NCI-H2107 (cell line): Measurements from ENCODE around the gene NPDC1.
"Not testable (repeated sequence)": the region's sequence is repeated elsewhere in the genome, so short reads cannot be mapped to it uniquely, and the experiment has no call there.

Experiments used
- DNase-seq: peaks from one replicate; lab custom pipeline; 2025; lab: John Stamatoyannopoulos, UW

NPDC1 gene

DNA sequence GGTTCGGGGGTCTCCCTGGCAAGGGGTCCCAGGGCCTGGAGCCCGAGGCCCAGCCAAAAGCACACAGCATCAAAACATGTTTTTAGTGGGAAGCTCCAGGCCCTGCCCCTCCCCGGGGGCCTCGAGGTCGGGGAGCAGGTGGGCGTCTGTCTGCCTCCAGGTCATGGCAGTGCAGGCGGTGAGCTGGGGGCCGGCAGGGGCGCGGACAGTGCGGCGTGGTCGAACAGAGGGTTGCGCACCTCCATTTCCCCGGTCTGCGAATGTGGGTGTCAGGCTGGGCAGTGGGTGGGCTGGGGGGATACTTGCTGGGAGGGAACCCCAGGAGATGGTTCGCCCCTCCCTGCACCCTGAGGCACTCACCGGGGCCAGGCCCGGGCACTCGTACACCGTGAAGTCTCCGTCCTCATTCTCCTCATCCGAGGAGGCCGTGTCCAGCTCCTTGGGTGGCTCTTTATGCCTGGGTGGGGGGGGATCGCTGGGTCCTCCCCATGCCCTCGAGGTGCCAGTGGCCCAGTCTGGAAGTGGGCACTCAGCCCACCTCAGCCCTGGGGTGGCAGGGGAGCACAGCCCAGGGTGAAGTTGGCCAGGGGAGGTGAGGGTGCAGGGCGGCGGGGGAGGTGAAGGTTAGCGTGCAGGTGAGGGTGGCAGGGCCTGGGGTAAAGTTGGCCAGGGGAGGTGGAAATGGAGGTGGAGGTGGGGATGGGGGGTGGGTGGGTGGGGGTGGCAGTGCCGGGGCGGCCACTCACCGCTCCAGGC lies 6.2 kb downstream of the NPDC1 start:
- no peak for DNase-seq

DNA sequence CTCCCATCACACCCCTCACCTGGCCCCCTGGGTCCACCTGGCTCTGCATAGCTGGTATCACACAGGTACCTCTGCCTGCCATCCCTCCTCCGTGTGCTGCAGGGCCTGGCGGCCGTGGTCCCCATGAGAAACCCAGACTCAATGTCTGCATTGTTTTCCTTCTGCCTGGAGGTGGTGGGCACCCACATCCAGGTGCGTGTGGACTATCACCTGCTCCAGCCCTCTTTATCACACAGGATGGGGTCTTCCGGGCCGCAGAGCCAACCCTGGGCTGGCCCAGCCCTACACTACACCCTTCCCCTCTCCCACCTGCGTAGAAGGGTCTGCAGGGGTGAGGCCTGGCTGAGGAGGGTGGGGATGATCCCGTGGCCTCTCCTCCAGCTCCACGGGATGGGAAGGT lies 7.1 kb downstream of the NPDC1 start:
- no peak for DNase-seq

DNA sequence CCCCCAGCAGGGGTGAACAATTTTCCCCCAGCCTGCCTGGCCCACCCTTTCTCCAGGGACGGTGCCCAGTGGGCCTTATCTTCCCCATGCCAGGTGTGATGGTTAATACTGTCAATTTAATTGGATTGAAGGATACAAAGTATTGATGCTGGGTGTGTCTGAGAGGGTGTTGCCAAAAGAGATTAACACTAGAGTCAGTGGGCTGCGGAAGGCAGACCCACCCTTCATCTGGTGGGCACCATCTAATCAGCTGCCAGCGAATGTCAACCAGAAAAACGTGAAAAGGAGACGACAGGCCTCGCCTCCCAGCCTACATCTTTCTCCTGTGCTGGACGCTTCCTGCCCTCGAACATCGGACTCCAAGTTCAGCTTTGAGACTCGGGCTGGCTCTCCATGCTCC lies 8.5 kb downstream of the NPDC1 start:
- DNase-seq, result no peak

DNA sequence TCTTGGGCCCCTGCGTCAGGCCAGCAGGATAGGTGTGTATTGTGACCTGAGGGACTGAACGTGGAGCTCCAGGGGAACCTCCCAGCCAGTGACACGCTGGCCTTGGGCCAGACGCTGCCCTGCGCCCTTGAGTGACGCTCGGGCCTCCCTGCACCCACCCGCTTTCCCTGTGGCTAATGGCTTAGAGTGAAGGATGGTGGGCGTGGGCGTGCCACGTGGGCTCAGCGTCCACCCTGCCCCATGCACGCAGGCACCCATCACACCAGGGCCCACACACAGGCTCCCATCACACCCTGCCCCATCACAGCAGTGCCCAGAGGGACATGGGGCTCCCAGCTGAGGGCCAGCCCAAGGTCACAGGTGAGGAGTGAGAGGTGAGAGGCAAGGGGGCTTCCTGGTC lies 8.9 kb downstream of the NPDC1 start:
- no peak for DNase-seq

DNA sequence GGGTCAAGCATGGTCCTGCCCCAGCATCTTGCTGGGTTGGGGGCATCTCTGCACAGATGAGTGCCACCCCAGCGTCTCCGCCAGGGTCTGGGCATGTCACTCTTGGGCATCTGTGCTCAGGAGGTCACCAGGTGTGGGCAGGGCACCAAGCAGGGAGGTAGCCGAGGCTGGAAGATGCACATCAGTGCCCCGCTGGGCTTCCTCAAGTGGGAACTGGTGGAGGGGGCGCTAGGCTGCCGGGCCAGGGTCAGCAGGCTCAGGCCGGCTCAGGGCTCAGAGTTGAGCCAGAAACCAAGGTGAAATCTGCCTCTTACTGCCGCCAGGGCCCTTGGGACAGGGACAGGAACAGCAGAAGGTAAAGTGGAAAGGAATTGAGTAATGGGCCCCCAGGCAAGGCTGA lies 10.0 kb downstream of the NPDC1 start:
- no peak for DNase-seq

DNA sequence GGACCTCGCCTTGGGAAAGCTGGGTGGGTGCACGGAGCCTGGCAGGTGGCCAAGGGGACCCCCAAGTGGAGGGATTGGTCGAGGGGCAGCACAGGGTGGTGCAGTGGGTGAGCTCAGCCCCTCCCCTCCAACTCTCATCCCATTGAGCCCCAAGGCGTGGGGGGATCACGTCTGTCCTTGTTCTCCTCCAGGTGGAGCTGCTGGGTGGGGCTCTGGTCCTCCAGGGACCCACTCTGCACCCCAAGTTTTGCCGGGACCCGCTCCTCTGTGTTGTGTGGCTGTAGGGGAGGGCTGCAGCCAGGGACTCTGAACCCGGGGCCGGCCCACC lies 10.5 kb downstream of the NPDC1 start:
- DNase-seq, result no peak

DNA sequence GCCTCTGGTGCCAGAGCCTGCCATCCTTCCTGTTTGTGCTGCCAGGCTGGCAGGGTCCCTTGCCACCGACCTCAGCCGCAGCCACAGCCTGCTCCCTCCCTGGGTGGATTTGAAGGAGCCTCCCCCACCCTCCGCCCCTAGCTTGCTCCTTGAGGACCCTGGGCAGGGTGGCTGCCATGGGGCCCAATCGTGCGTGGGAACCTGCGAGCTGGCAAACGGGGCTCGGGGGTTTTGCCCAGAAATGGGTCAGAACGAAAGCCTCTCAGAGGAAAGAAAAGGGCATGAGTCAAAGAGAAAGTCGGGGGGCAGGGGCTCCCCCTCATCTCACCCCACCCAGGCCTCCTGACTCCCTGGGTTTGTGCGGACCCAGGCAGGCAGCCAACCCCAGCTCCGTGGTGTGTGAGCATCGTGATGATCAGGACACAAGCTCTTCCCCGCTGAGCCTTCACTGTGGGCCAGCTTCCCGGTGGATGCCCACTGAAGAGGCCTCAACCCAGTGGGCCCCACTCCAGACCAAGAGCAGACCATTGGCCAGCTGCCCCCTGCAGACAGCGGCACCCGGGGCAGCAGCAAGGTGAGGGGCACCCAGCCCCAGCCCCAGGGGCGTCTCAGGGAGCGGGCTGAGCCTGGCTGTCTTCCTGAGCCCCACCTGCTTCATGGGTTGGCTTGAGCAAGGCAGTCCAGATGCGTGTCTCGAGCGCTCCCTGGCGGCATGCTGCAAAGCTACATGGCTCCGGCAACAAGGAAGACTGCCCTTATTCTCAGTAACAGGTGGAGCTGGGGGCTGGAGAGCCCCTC lies 11.1 kb downstream of the NPDC1 start:
- peak; percentile 66 for DNase-seq

DNA sequence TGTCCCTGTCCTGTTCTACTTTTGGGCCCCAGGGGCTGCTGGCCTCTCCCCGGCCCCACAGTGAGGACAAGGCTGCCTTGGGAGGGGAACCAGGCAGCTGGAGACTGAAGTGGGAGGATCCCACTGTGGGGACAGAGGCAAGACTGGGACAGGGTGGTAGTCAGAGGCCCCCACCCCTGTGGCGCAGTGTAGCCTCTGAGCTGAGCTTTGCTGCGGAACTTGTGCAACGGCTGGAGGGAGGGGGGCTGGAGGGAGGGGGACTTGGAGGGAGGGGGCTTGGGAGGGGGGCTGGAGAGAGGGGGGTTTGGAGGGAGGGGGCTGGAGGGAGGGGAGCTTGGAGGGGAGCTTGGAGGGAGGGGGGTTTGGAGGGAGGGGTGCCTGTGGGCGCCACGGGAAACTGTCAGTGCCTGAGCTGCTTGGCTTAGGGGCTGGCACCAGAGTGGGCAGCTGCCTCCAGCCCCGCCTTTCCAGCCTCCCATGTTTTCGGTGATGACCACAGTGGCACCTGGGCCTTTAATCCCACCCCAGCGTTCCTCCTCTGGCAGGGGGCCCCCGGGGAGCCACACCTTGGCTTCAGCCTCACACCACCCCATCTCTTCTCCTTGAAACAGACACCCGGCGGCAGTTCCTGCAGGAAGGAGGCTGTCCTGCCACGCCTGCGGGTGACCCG lies 11.8 kb downstream of the NPDC1 start:
- no peak for DNase-seq

DNA sequence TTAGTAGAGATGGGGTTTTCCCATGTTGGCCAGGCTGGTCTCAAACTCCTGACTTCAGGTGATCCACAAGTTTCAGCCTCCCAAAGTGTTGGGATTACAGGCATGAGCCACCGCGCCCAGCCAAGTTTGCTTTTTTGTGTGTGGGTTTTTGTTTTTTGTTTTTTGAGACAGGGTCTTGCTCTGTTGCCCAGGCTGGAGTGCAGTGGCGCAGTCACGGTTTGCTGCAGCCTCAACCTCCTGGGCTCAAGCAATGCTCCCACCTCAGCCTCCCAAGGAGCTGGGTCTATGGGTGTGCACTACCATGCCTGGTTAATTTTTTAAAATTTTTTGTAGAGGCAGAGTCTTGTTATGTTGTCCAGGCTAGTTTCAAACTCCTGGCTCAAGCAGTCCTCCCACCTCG lies 12.5 kb downstream of the NPDC1 start:
- DNase-seq, result not testable (repeated sequence)

DNA sequence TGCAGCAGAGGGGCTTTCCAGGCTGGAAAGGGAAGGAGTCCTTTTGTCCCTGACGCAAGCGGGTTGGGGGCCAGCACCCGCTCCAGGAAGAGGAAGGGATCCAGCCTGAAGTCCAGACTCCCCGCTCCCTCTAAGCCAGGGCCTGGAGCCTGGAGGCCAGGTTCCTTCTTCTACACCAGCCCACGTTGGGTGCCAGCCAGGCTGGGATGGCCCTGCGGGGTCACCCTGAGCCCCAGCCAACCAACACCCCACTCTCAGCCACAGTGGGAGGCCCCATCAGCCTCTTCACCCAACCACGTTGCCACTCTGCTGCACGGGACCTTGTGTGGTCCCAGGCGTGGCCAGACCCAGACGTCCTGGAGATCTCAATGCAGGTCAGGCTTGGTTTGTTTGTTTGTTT lies 13.1 kb downstream of the NPDC1 start:
- no peak for DNase-seq

DNA sequence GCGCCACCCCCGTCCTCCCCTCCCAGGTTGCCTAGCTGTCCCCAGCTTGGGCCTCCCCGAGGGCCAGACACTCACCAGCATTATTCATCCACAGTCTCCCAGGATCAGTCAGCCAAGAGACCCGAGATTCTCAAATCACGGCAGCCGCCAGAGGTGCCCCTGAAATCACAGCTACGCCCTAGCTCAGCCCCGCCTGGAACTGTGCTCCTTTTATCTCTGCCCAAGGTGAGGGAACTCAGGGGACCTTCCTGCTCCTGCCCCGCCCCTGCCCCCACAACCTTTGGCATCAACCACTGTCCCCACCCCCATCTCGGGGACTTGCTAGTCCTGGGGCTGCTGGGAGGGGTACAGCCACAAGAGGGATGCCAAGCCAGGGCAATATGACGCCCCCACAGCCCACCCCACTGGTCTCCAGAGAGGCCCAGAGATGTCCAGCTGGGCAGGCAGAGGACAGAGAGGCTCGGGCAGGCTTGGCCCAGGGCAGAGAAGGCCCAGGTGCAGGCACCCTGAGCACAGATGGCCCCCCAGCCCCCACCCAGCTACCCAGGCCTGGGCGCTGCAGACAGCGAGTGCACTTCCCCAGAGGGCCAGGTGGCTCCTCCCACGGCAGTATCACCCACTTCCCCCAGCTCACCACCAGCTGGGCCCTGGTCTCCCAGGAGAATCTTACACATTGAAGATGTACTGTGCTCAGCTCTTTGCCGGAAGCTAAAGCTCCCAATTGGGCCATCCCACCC lies 13.9 kb downstream of the NPDC1 start, which contains the start of gene FUT7:
Gene FUT7, minus strand, starts transcription at position 185 of the 737 bp plus-strand sequence. Its CDS starts 97 bp downstream, at position 88.
- no peak for DNase-seq

DNA sequence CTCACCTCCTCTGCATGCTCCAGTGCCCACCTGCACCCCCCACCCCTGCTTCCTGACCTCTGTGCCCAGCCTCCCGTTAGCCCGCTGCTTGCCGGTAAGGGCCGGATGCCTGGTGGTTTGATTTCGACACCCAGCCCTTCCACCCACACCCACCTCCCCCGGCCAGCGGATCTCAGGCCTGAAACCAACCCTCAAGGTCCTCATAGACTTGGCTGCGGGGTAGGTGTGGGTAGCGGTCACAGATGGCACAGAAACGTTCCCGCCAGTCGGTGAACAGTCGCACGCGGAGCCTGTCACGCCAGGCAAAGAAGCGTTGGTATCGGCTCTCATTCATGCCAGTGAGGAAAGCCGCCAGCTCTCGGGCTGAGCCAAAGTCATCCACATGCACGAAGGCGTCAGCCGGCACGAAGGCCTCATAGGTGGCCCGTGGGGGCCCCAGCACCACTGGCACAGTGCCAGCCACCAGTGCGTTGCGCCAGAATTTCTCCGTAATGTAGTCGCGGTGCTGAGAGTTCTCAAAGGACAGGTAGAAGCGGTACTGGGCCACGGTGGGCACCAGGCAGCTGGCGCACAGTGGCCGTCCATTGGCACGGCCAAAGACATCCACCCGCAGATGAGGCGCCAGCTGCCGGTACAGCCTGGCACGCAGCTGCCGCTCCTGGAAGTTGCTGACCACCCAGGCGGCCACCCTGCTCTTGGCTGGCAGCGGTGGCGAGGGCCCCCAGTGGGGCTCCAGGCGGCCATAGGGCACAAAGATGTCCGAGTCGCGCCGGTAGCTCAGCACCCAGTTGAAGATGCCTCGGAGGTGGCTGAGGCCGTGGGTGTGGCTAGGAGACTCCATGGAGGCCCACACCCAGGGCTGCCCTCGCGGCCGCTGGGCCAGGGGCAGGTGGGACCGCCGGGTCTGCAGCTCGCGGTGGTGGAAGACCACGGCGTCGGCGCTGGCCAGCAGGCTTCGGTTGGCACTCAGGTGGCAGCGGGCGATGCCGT lies 15.1 kb downstream of the NPDC1 start:
- no peak for DNase-seq

DNA sequence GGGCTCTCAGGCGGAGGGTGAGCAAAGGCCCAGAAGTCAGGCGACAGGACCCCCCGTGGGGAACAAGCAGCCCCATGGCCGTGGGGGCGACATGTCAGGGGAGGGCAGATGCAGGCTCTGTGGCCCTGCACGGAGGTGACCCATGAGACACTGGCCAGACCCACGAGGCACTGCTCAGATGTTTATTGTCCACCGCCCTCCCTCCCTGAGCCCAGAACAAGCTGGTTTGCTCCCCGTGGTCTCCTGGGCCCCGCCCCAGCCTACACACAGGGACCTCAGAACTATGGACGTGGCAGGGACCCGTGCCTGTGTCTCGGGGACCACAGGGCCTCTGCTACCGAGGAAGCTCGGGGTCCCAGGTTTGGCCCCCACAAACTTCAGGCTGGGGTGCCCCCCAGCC lies 16.0 kb downstream of the NPDC1 start:
- DNase-seq, result no peak

DNA sequence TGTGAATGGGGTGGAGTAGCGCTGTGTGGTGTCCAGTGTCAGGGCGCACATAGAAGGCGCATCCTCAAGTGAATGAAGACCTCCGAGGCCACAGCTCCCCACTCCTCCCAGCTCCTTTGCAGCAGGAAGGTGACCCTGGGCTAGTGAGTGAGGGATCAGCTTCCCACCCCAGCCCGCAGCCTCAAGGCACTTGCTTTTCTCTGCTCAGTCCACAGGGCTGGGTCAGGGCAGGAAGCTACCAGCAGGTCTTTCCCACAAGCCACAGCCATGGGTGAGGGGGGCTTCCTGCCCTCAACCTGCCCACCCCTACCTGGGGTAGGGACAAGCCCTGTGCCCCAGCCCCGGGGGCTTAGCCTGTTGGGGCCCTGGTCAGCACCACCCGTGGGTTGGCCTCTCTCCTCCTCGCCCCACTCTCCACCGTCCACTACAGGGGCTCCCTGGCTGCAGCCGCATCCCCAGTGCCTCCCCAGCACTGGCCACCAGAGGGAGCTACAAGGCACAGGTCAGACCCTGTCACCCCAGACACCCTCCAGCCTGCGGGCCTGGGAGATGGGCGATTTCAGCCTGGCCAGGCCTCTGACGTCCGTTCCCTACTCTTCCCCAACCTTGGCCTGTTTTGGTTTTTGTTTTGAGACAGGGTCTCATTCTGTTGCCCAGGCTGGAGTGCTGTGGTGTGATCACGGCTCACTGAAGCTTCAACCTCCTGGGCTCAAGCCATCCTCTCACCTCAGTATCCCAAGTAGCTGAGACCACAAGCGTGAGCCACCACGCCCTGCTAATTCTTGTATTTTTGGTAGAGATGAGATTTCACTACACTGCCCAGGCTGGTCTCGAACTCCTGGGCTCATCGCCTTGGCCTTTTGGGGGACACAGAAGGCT lies 16.7 kb downstream of the NPDC1 start:
- DNase-seq, result no peak

DNA sequence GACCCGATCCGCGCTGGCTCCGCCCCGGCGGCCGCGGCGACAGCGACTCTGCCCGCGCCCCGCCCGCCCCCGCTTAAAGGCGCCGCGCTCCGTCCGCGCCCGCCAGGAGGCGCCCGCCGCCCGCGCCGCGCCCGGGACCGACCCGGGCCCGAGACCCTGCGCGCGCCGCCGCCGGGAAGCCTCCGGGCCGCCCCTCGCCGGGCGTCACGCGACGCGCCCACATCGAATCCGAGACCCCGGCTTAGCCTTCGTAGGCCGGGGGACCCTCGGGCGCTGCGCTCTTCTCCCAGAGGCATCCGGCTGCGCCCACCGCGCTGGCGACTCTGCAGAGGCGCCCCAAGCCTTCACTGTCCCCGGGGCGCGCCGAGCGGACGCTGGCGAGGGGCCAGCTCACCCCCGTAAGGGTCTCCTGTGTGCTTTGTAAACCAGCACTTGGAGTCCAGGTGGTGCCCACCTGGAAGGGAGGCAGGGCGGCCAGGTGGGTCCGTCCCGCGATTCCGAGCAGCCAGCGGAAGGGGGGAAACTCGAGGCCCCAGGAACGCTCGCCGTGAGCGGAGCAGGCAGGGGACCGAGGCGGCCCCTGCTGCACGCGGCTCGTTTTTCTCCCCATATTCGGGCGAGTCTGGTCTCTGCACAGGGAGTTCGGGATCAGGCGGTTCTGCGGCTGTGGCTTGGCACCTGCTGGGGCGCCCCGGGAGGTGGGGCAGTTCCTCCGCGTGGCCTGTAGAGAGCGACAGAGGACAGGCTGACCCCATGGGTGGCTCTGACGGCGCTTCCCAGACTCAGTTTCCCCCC lies 17.5 kb downstream of the NPDC1 start:
- peak; percentile 72 for DNase-seq

DNA sequence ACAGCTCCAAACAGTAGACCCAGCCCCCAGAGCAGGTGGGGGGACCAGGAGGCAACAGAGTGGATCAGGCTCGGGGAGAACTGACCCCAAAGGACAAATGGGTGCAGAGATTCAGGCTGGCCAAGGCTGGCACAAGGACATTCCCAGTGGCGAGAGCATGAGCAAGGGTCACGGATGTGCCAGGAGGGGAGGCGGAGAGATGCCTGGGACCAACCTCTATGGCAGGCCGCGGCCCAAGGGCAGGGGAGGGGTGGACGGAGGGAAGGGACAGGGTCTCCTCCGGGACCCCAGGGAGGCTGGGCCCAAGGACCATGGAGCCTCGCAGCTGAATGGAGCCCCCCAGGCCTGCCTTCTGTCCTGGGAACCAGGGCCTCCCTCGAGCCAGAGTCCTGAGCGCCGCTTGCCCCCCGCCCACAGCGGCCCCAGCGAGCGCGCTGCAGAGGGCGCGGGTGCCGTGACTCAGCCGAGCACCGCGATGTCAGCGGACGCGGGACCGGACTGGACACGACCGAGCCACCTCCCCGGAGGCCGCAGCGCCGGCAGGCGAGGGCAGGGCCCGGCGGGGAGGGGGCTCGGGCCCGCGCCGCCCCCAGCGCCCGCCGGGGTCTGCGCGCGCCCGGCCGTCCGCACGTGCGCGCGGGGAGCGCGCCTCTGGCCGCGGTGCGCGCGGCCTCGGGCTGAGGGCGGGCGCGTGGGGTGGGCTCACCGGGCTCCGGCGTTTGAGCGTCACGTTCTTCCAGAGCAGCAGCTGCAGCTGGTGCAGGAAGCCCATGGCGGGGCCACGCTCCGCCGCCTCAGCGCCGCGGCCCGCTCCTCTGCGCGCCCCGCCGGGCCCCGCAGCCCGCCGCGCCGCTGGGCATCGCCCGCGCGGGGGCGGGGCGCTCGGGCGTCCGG lies 18.4 kb downstream of the NPDC1 start, which contains the start of gene ABCA2:
Gene ABCA2, minus strand, starts transcription at position 869 of the 894 bp plus-strand sequence. Its CDS starts 97 bp downstream, at position 772.
- DNase-seq, result no peak

DNA sequence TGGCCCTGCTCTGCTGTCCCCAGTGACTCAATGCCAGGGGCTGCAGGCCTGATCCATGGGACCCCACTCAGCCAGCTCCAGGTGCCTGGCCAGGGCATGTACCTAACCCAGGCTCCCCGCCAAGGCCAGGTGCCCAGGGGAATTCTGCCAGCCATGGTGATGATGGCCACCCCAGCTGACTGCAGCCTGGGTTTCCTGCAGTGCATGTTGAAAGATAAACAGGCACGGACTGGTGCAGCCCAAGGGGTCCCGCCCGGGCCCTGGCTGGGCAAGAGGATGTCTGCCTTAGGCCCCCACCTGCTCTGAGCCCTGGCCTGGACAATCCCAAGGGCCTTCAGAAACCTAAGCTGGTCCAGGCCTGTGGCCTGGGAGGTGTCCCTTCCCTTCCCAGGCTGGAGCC lies 19.1 kb downstream of the NPDC1 start:
- peak; percentile 49 for DNase-seq

DNA sequence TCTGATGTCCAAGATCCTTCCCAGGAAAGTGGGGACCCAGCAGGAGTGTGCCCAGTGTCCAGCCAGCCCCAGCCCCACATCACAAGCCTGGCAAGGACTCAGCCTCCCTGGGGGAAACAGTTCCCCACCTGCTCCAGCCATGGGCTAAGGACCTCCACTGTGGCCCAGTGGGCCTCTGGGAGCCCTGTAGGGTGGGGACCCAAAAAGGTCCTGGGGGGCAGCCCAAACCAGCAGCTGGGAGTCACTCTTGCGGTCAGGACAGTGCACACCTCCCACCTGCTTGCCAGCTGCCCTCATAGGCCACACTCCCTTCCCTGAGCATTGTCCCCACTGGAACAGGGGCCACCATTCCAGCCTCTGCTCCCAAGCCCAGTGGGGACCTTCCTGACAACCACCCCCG lies 19.6 kb downstream of the NPDC1 start:
- no peak for DNase-seq
